OCI-LY3 (cell line): ENCODE data around the gene MAML2.

ENCODE experiments used
- H2AFZ ChIP-seq: fragments of 200-600, 300-600 bp; shearing (Covaris generic); 2 replicates; pipeline ENCODE4 v1.6.0; 2014; ENCODE audit warnings: antibody characterized with exemption, low read depth, low read length
- H3K27ac ChIP-seq: fragments of 200-600, 300-600 bp; sonication (generic); 2 replicates; pipeline ENCODE4 v1.5.1; 2014; ENCODE audit warnings: mild to moderate bottlenecking, low read length, moderate library complexity, mixed read lengths
- H3K27me3 ChIP-seq: fragments of 200-600, 300-600 bp; sonication (generic); 2 replicates; pipeline ENCODE4 v1.6.1; 2014; ENCODE audit warnings: low read depth, low read length, mixed read lengths
- H3K36me3 ChIP-seq: fragments of 200-600, 300-600 bp; sonication (generic); replicated peaks from 2 replicates; pipeline ENCODE3; 2014; ENCODE audit warnings: low read depth, low read length, mixed read lengths
- H3K4me1 ChIP-seq: fragments of 300-600, 200-600 bp; sonication (generic); 2 replicates; pipeline ENCODE4 v1.6.1; 2014; ENCODE audit warnings: low read length, mixed read lengths
- H3K4me2 ChIP-seq: fragments of 200-600, 300-600 bp; sonication (generic); 2 replicates; pipeline ENCODE4 v1.6.1; 2014; ENCODE audit warnings: low read length, mixed read lengths
- H3K4me3 ChIP-seq: fragments of 300-600, 200-600 bp; sonication (generic); 2 replicates; pipeline ENCODE4 v1.5.1; 2014; ENCODE audit warnings: antibody characterized with exemption, mild to moderate bottlenecking, low read length, moderate library complexity
- H3K79me2 ChIP-seq: fragments of 300-600, 200-600 bp; shearing (Covaris generic); 2 replicates; pipeline ENCODE4 v1.6.1; 2014; ENCODE audit warnings: mild to moderate bottlenecking, low read length, mixed read lengths
- H3K9ac ChIP-seq: fragments of 300-600, 200-600 bp; shearing (Covaris generic); 2 replicates; pipeline ENCODE4 v1.6.0; 2014; ENCODE audit warnings: mild to moderate bottlenecking, low read length, moderate library complexity
- H3K9me3 ChIP-seq: fragments of 200-600, 300-600 bp; shearing (Covaris generic); 2 replicates; pipeline ENCODE4 v1.6.1; 2014; ENCODE audit warnings: low read length, mixed read lengths; ENCODE audit not compliant: insufficient read depth
- H4K20me1 ChIP-seq: fragments of 200-600, 300-600 bp; sonication (generic); 2 replicates; pipeline ENCODE4 v1.6.1; 2016; ENCODE audit warnings: low read length, mixed read lengths; ENCODE audit not compliant: insufficient read depth
- EZH2phosphoT487 ChIP-seq: fragments of 200-600 bp; shearing (Covaris generic); IDR thresholded peaks from 2 replicates; pipeline ENCODE4 v1.6.1; 2018; ENCODE audit warnings: antibody characterized with exemption, mixed run types, low read depth
- TF ChIP-seq, protein P1 (sequence below): fragments of 200-600, 300-600 bp; sonication (generic); IDR thresholded peaks from 2 replicates; pipeline ENCODE4 v1.5.1; 2014; ENCODE audit warnings: antibody characterized with exemption, low read length, low read depth

MAML2 gene

DNA sequence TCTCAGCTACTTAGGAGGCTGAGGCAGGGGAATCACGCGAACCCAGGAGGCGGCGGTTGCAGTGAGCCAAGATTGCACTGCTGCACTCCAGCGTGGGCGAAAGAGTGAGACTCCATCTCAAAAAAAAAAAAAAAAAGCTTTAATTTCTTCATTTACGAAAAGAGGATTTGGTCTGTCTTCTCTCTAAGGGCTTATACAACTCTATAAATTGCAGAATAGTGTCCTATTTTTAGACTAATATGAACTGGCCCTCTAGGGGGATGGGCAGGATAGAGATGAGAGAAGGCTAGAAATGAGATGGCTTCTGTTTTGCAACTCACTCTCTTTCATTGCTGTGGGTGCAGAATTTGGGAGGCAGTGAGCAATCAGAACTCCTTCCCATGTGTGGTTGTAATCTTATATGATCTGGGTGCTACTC lies 11.3 kb downstream of the MAML2 start:
- Histone ChIP-seq H3K27me3 (no peaks in the 10 kb centered on the region), H3K4me2 (no peak overlapping the region), H3K9me3 (no peaks in the 10 kb centered on the region), H3K27ac (no peak overlapping the region), H3K4me1 (peaks cover 14% of the 10 kb centered on the region), H3K79me2 (peaks cover 49% of the 10 kb centered on the region), H2AFZ (no peak overlapping the region), H3K9ac (no peak overlapping the region), H3K36me3 (peaks cover 15% of the 10 kb centered on the region), H3K4me3 (no peak overlapping the region), H4K20me1 (no peaks in the 10 kb centered on the region)
- TF ChIP-seq, protein P1, sequence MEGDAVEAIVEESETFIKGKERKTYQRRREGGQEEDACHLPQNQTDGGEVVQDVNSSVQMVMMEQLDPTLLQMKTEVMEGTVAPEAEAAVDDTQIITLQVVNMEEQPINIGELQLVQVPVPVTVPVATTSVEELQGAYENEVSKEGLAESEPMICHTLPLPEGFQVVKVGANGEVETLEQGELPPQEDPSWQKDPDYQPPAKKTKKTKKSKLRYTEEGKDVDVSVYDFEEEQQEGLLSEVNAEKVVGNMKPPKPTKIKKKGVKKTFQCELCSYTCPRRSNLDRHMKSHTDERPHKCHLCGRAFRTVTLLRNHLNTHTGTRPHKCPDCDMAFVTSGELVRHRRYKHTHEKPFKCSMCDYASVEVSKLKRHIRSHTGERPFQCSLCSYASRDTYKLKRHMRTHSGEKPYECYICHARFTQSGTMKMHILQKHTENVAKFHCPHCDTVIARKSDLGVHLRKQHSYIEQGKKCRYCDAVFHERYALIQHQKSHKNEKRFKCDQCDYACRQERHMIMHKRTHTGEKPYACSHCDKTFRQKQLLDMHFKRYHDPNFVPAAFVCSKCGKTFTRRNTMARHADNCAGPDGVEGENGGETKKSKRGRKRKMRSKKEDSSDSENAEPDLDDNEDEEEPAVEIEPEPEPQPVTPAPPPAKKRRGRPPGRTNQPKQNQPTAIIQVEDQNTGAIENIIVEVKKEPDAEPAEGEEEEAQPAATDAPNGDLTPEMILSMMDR = no peak
- no peak for TF ChIP-seq EZH2phosphoT487

- H3K79me2 ChIP-seq = peaks cover 40% of the 10 kb centered on the region
- peaks cover 10% of the 10 kb centered on the region for H3K4me1 ChIP-seq
- H3K36me3 ChIP-seq = peaks cover 15% of the 10 kb centered on the region
- H3K9me3 ChIP-seq = no peaks in the 10 kb centered on the region
- H3K9ac ChIP-seq = no peak overlapping the region
- H3K4me3 ChIP-seq = no peak overlapping the region
- H3K4me2 ChIP-seq = no peak overlapping the region
- H4K20me1 ChIP-seq = no peaks in the 10 kb centered on the region; the same call in 1 of the 2 replicates
- no peak overlapping the region for H2AFZ ChIP-seq
- H3K27me3 ChIP-seq = no peaks in the 10 kb centered on the region
- H3K27ac ChIP-seq = no peak overlapping the region
- no peak for TF ChIP-seq EZH2phosphoT487
- TF ChIP-seq, protein P1 = no peak
Measured at GRCh38 chr11:96330511-96330859, 12.5 kb downstream of the MAML2 start.

- H3K4me2 ChIP-seq = no peak overlapping the region
- peaks cover 11% of the 10 kb centered on the region for H3K36me3 ChIP-seq
- no peak overlapping the region for H3K27ac ChIP-seq
- peaks cover 39% of the 10 kb centered on the region for H3K79me2 ChIP-seq
- TF ChIP-seq EZH2phosphoT487 = no peak
- TF ChIP-seq, protein P1 = no peak
- peaks cover 6% of the 10 kb centered on the region; the same call in 1 of the 2 replicates for H3K4me1 ChIP-seq
- no peaks in the 10 kb centered on the region for H3K27me3 ChIP-seq
- H3K9ac ChIP-seq = no peak overlapping the region
- no peak overlapping the region for H2AFZ ChIP-seq
- H3K9me3 ChIP-seq = no peaks in the 10 kb centered on the region
- H3K4me3 ChIP-seq = no peak overlapping the region
- H4K20me1 ChIP-seq = no peaks in the 10 kb centered on the region; the same call in 1 of the 2 replicates
Measured at GRCh38 chr11:96329855-96330510, 13.0 kb downstream of the MAML2 start.

GRCh38 chr11:96329419-96329818 lies 13.6 kb downstream of the MAML2 start:
- Histone ChIP-seq H3K9me3 (no peaks in the 10 kb centered on the region), H4K20me1 (no peaks in the 10 kb centered on the region; the same call in 1 of the 2 replicates), H2AFZ (no peak overlapping the region), H3K36me3 (peaks cover 6% of the 10 kb centered on the region), H3K4me1 (peaks cover 6% of the 10 kb centered on the region; the same call in 1 of the 2 replicates), H3K4me3 (no peak overlapping the region), H3K27me3 (no peaks in the 10 kb centered on the region), H3K27ac (no peak overlapping the region), H3K79me2 (peaks cover 33% of the 10 kb centered on the region), H3K9ac (no peak overlapping the region), H3K4me2 (no peak overlapping the region)
- TF ChIP-seq, protein P1 = no peak
- TF ChIP-seq EZH2phosphoT487 = no peak
